ES-I3 (cell line): ENCODE results near the gene CEACAM21.

Experiments used
- H3K36me3 ChIP-seq: 2 replicates; pipeline ENCODE4 v1.6.1; 2013; ENCODE audit warnings: mild to moderate bottlenecking, low read length, control low read depth, moderate library complexity; ENCODE audit not compliant: insufficient read depth
- H3K4me1 ChIP-seq: 2 replicates; pipeline ENCODE4 v1.6.1; 2013; ENCODE audit warnings: mild to moderate bottlenecking, control low read depth, low read length; ENCODE audit not compliant: insufficient read depth
- H3K9ac ChIP-seq: 2 replicates; pipeline ENCODE4 v1.6.1; 2013; ENCODE audit warnings: low read depth, mild to moderate bottlenecking, low read length, moderate library complexity
- H3K9me3 ChIP-seq: 2 replicates; pipeline ENCODE4 v1.6.1; 2013; ENCODE audit warnings: mild to moderate bottlenecking, low read length, moderate library complexity; ENCODE audit not compliant: control insufficient read depth, insufficient read depth

Gene CEACAM21

DNA sequence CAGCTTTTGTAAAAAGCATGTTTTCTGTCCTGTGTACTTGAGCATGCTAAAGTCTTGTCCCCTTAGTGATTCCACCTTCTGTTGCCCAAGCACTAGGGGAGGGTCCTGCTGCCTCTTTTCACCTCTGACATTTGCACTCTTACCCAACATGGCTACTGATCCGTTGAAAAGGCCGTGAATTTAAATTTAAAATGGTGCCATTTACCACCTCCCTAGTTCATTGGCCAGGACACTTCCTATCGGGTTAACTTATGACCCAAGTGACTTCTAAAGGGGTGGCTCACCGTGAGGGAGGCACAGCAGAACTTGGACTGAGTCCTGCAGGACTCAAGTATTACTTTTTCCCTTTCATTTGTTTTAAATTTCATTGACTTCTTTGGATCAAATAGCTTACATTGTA, 33.3 kb upstream of the CEACAM21 start:
- H3K9me3 ChIP-seq, result no peaks in the 10 kb centered on the region
- no peaks in the 10 kb centered on the region for H3K36me3 ChIP-seq
- no peaks in the 10 kb centered on the region for H3K4me1 ChIP-seq
- no peak overlapping the region for H3K9ac ChIP-seq

DNA sequence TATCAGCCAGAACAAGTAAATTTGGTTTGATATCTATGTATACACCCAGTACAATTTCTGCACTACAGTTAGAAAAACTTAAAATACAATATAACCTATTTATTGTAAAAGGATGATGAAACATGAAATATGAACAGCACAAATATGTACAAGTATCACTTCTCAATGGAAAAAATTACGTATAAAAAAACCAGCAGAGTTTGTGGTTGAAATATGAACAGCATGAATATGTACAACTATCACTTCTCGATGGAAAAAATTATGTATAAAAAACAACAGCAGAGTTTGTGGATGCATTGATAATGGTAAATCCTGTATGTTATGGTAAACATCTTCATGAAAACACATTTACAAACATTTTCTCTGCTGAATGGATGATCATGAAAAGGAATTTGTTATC, 32.4 kb upstream of the CEACAM21 start:
- H3K36me3 ChIP-seq, result no peaks in the 10 kb centered on the region
- H3K9me3 ChIP-seq, result no peaks in the 10 kb centered on the region
- H3K9ac ChIP-seq, result no peak overlapping the region
- H3K4me1 ChIP-seq, result peaks cover 2% of the 10 kb centered on the region; the same call in 1 of the 2 replicates

DNA sequence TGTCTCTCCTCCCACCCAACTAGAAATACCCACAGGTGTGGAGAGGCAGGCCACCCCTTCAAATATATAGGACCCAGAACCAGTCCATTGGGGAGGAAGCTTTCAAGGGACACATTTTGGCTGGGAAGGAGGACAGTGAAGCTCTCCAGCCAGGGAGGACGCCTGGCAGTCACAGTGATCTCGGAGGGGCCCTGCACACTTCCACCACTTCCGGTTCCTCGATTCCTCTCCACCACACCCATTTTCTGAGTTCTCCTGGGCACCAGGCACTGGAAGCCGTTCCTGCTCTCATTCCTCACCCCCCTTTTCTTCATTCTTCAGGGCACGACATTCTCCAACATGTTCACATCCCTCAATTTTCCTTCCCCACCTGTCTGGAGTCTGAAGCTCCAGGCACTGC, 30.4 kb upstream of the CEACAM21 start:
- no peaks in the 10 kb centered on the region for H3K36me3 ChIP-seq
- peaks cover 11% of the 10 kb centered on the region for H3K4me1 ChIP-seq
- no peaks in the 10 kb centered on the region for H3K9me3 ChIP-seq
- H3K9ac ChIP-seq, result no peak overlapping the region

GRCh38 chr19:41546386-41546789, 29.6 kb upstream of the CEACAM21 start:
- H3K9me3 ChIP-seq, result no peaks in the 10 kb centered on the region
- no peaks in the 10 kb centered on the region for H3K36me3 ChIP-seq
- H3K4me1 ChIP-seq, result peaks cover 11% of the 10 kb centered on the region
- H3K9ac ChIP-seq, result no peak overlapping the region

GRCh38 chr19:41546961-41547360, 29.0 kb upstream of the CEACAM21 start:
- H3K9ac ChIP-seq, result no peak overlapping the region
- H3K9me3 ChIP-seq, result no peaks in the 10 kb centered on the region
- peaks cover 11% of the 10 kb centered on the region for H3K4me1 ChIP-seq
- H3K36me3 ChIP-seq, result no peaks in the 10 kb centered on the region

- Histone ChIP-seq H3K36me3 (no peaks in the 10 kb centered on the region), H3K9ac (no peak overlapping the region), H3K9me3 (no peaks in the 10 kb centered on the region), H3K4me1 (peaks cover 11% of the 10 kb centered on the region)
Observed at GRCh38 chr19:41547569-41547968, 28.4 kb upstream of the CEACAM21 start.

GRCh38 chr19:41548047-41548446, 27.9 kb upstream of the CEACAM21 start:
- Histone ChIP-seq H3K36me3 (no peaks in the 10 kb centered on the region), H3K9me3 (no peaks in the 10 kb centered on the region), H3K9ac (no peak overlapping the region), H3K4me1 (peaks cover 11% of the 10 kb centered on the region)

GRCh38 chr19:41548954-41549688, 26.8 kb upstream of the CEACAM21 start:
- Histone ChIP-seq H3K4me1 (peaks cover 11% of the 10 kb centered on the region), H3K9me3 (peaks cover 2% of the 10 kb centered on the region; the same call in 1 of the 2 replicates), H3K36me3 (no peaks in the 10 kb centered on the region), H3K9ac (peak overlapping the region; percentile 19; the same call in 1 of the 2 replicates)

- Histone ChIP-seq H3K4me1 (peaks cover 11% of the 10 kb centered on the region), H3K9me3 (peaks cover 3% of the 10 kb centered on the region; the same call in 1 of the 2 replicates), H3K36me3 (no peaks in the 10 kb centered on the region), H3K9ac (no peak overlapping the region)
Observed at GRCh38 chr19:41549884-41550283, 26.1 kb upstream of the CEACAM21 start.

GRCh38 chr19:41551212-41551610, 24.8 kb upstream of the CEACAM21 start:
- Histone ChIP-seq H3K9ac (no peak overlapping the region), H3K9me3 (peaks cover 3% of the 10 kb centered on the region; the same call in 1 of the 2 replicates), H3K36me3 (no peaks in the 10 kb centered on the region), H3K4me1 (peaks cover 11% of the 10 kb centered on the region)

DNA sequence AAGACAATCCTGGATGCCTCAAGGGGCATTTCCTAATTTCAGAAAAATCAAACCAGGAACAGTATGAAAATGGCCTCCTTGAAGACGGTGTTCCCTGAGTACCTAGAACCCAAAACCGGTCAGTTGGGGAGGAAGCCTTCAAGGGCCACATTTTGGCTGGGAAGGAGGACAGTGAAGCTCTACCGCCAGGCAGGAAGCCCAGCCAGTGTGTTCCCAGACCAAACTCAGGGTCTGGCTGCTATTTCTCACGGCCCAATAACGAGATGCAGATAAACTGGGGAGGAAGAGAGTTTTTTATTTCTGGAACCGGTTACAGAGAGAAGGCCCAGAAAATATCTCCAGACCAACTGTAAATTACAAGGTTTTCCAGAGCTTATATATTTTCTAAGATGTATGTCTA, 24.3 kb upstream of the CEACAM21 start:
- no peaks in the 10 kb centered on the region for H3K36me3 ChIP-seq
- peaks cover 3% of the 10 kb centered on the region; the same call in 1 of the 2 replicates for H3K9me3 ChIP-seq
- no peak overlapping the region for H3K9ac ChIP-seq
- H3K4me1 ChIP-seq, result peaks cover 11% of the 10 kb centered on the region

DNA sequence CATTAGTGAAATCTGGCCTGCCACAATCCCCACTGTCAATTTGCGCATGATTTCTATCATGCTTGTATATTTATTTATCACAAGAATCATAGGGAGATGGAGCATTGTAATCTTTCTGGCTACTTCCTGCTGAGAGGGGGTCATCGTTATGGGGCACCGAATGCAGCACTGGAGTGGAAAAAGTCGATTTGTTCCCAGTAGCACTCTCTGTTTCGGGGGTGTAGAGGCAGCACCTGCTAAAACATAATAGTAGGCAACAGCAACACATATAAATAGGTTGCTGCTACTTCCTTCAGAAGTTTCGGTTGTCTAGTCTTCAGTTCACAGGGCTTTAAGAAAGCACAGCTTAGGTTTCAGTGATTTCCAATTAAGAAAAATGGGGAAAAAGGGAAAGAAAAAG, 23.4 kb upstream of the CEACAM21 start:
- H3K9me3 ChIP-seq, result peaks cover 3% of the 10 kb centered on the region; the same call in 1 of the 2 replicates
- H3K4me1 ChIP-seq, result peaks cover 11% of the 10 kb centered on the region
- no peak overlapping the region for H3K9ac ChIP-seq
- H3K36me3 ChIP-seq, result no peaks in the 10 kb centered on the region

DNA sequence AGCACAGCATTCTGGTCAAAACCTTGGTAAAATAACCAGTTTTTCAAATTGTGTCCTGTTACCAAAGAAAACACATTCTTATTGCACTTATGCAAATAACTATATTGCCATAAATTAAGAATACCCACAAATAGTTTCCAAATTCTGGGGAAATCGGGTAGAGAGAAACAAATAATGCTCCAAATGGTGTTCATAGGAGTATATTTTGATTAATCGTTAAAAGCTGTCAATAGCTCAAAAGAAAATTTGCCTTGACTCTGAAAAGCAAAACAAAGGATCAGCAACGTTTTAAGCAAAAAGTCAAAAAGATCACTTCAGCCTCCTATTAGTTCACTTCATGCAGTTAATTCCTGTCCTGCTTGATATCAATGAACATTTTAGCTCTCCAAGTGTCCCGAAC, 22.2 kb upstream of the CEACAM21 start:
- H3K36me3 ChIP-seq, result no peaks in the 10 kb centered on the region
- H3K4me1 ChIP-seq, result peaks cover 7% of the 10 kb centered on the region
- peaks cover 3% of the 10 kb centered on the region; the same call in 1 of the 2 replicates for H3K9me3 ChIP-seq
- H3K9ac ChIP-seq, result no peak overlapping the region

GRCh38 chr19:41554907-41555306, 21.1 kb upstream of the CEACAM21 start:
- H3K9ac ChIP-seq, result no peak overlapping the region
- H3K9me3 ChIP-seq, result peaks cover 3% of the 10 kb centered on the region; the same call in 1 of the 2 replicates
- H3K4me1 ChIP-seq, result no peaks in the 10 kb centered on the region
- H3K36me3 ChIP-seq, result no peaks in the 10 kb centered on the region

- H3K4me1 ChIP-seq, result no peaks in the 10 kb centered on the region
- H3K9ac ChIP-seq, result no peak overlapping the region
- H3K9me3 ChIP-seq, result peaks cover 3% of the 10 kb centered on the region; the same call in 1 of the 2 replicates
- no peaks in the 10 kb centered on the region for H3K36me3 ChIP-seq
Observed at GRCh38 chr19:41555748-41556147, 20.2 kb upstream of the CEACAM21 start.
